ENCODE measurements around the gene HPX. TPM values are rescaled to one million over a fixed set of nuclear protein-coding genes. Genes with fewer than 3 reads are reported as not detected.

Gene HPX
- total and polyA plus RNA-seq, 2 of the 4 experiments (the other 2 are of a cell fraction): 0.36 to 1.4 TPM

DNA sequence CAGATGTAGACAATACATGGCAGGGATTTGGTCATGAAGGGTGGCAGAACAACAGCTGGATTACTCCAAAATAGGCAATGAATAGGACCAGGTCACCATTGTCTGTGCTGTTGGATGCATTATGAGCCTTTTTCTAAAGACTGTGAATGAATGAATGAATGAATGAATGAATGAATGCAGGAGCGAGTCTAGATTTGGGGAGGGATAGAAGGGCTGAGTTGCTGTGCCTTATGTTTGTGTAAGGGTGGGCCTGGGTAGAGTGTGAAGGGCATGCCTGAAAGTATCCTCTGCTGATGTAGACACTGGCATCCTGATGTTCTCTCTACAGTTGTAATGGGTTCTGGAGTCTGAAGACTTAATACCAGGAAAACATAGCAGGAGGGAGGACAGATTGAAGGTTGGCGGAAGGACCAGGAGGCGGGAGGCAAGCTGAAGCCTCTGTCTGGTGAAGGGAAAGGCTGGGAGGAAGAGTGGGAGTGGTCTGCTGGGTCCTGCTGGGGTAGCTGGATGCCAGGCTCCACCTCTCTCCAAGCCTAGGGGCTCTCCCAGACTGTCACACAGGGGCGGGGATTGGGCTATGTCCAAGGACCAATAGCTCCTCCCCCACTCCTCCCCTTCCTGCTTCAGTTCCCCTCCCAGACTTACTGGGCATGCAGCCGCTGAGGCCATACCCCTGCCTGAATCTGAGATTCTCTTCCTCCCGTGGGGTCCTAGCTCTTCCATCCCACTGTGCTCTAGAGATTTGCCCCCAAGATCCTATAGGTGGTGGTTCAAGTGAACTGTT lies 28.1 kb upstream of the HPX start:
- Histone ChIP-seq H3K79me1 (ENCODE audit: low read depth in 1 of 2, low read length in 2 of 2) (peaks cover 36 to 76% of the 10 kb centered on the region in 2 experiments), H3K27ac (ENCODE audit: insufficient read depth, low read length) (no peak overlapping the region), H3K4me3 (ENCODE audit: insufficient read depth, low read depth, low read length) (no peak overlapping the region), H2BK120ac (ENCODE audit: low read depth, low read length) (no peak overlapping the region), H3K27me3 (ENCODE audit: control insufficient read depth, insufficient read depth, low read length) (no peaks in the 10 kb centered on the region), H3K9me1 (ENCODE audit: insufficient read depth, low read length) (peaks cover 17% of the 10 kb centered on the region), H4K91ac (ENCODE audit: insufficient read depth, low read depth, low read length) (peak overlapping the region; percentile 72), H3K56ac (ENCODE audit: extremely low read depth, insufficient read depth, low read length) (no peak overlapping the region), H2BK5ac (ENCODE audit: low read depth, low read length, poor library complexity, severe bottlenecking) (peak overlapping the region; percentile 62), H3K4ac (ENCODE audit: low read depth, low read length) (peak overlapping the region; percentile 60), H2AK5ac (ENCODE audit: low read depth, low read length) (peak overlapping the region; percentile 67; the same call in 1 of the 2 replicates), H2AK9ac (replicated peaks; ENCODE audit: low read depth, low read length, poor library complexity) (peak overlapping the region; percentile 22), H3K9me3 (ENCODE audit: control insufficient read depth, insufficient read depth, low read length) (no peaks in the 10 kb centered on the region), H2BK15ac (ENCODE audit: low read depth, low read length) (0 out of 3 replicates have a peak overlapping the region, but pooled peaks have one; percentile 38), H2AFZ (replicated peaks; ENCODE audit: low read length, poor library complexity) (peak overlapping the region; percentile 67), H4K5ac (ENCODE audit: low read depth, low read length) (peak overlapping the region; percentile 23; the same call in 1 of the 2 replicates), H3K36me3 (ENCODE audit: control insufficient read depth, insufficient read depth, low read length) (peaks cover 11% of the 10 kb centered on the region), H4K20me1 (ENCODE audit: insufficient read depth, low read length) (peaks cover 6% of the 10 kb centered on the region; the same call in 1 of the 2 replicates), H3K18ac (ENCODE audit: low read depth, low read length) (peak overlapping the region; percentile 36; the same call in 1 of the 2 replicates), H3K14ac (replicated peaks; ENCODE audit: low read depth, low read length) (peak overlapping the region; percentile 90), H4K8ac (ENCODE audit: low read depth in 2 of 2, low read length in 2 of 2) (peak overlapping the region; percentile 90 to 91), H3K9ac (ENCODE audit: low read depth, low read length) (peak overlapping the region; percentile 50; the same call in 1 of the 2 replicates), H3K4me1 (ENCODE audit: control insufficient read depth, insufficient read depth, low read length) (peaks cover 4% of the 10 kb centered on the region), H3K23ac (ENCODE audit: low read depth, low read length) (peak overlapping the region; percentile 58; the same call in 1 of the 2 replicates), H2BK20ac (ENCODE audit: low read depth, low read length) (no peak overlapping the region), H3K4me2 (ENCODE audit: low read depth, low read length) (peak overlapping the region; percentile 40)
- POLR2A ChIA-PET (ENCODE audit: unreplicated experiment): no interaction called here
- intact Hi-C loops (cut with micrococcal nuclease) (no loop called here), in situ Hi-C loops (cut with MboI; ENCODE audit: low sequenced_read_pairs) (no loop called here), dilution Hi-C loops (cut with HindIII; ENCODE audit: low sequenced_read_pairs, unreplicated experiment) (no loop called here)
- DNase-seq (peak; percentile 87), ATAC-seq (ENCODE audit: low read depth) (peak; percentile 53)
- BruUV-seq (replicated peaks): no TSS peak
- TF ChIP-seq SMC3 (IDR thresholded peaks at IDR 0.05; ENCODE audit: low read depth, low read length): no peak
- TF ChIP-seq MAZ (IDR thresholded peaks at IDR 0.05; ENCODE audit: borderline replicate concordance, low read depth, low read length): peak; percentile 41; the same call in 1 of the 2 replicates
- CTCF ChIA-PET: interaction anchor here (0.6 to 0.9 kb wide), 2 partner anchors 90 to 288 kb away, joined by 3 to 4 read pairs; no protein-coding TSS in a partner anchor
- WGBS, 2 experiments (ENCODE audit: extremely low coverage in 2 of 2, insufficient read length in 1 of 2): 36% methylated on average over 3 of the region's 6 CpGs; no CpG with 5 or more reads in 1 of the 2 experiments
